ENCODE data around the gene UTS2.

GRCh38 chr1:7813677-7814373 lies 39.0 kb downstream of the UTS2 start:
- TF ChIP-seq CTCF (conservative IDR thresholded peaks at IDR 0.05; ENCODE audit: low read depth, low read length) (no peak), POLR2A (IDR thresholded peaks at IDR 0.05; ENCODE audit: low read depth, low read length) (no peak), MAZ (IDR thresholded peaks at IDR 0.05; ENCODE audit: borderline replicate concordance, low read depth, low read length) (no peak), BHLHE40 (IDR thresholded peaks at IDR 0.05; ENCODE audit: low read depth, low read length) (no peak), NFE2L2 (IDR thresholded peaks at IDR 0.05; ENCODE audit: low read depth, low read length) (no peak), CEBPB (IDR thresholded peaks at IDR 0.05; ENCODE audit: low read depth, low read length) (no peak), MXI1 (IDR thresholded peaks at IDR 0.05; ENCODE audit: borderline replicate concordance, low read depth, low read length) (no peak), CHD1 (IDR thresholded peaks at IDR 0.05; ENCODE audit: low read depth, low read length) (no peak), SMC3 (IDR thresholded peaks at IDR 0.05; ENCODE audit: low read depth, low read length) (no peak), MAFK (IDR thresholded peaks at IDR 0.05; ENCODE audit: low read depth, low read length) (no peak), RFX5 (IDR thresholded peaks at IDR 0.05; ENCODE audit: low read depth, low read length) (no peak)
- TF ChIP-seq, protein P1, sequence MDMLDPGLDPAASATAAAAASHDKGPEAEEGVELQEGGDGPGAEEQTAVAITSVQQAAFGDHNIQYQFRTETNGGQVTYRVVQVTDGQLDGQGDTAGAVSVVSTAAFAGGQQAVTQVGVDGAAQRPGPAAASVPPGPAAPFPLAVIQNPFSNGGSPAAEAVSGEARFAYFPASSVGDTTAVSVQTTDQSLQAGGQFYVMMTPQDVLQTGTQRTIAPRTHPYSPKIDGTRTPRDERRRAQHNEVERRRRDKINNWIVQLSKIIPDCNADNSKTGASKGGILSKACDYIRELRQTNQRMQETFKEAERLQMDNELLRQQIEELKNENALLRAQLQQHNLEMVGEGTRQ (IDR thresholded peaks at IDR 0.05; ENCODE audit: low read depth, low read length) = no peak
